Liver (tissue), 9 donors: Measurements from ENCODE around the gene VPS29. TPM values are rescaled to one million over a fixed set of nuclear protein-coding genes. Genes with fewer than 3 reads are reported as not detected.

ENCODE experiments used
- DNase-seq: peaks from one replicate; pipeline ENCODE4 v3.0.0-alpha.2; 2017; ENCODE audit warnings: low spot score
- H3K27ac ChIP-seq, 2 donors: one replicate each; pipeline ENCODE4 v1.7.0; 2013; ENCODE audit warnings: inconsistent platforms in 2 of 2, low read length in 2 of 2, control low read depth in 1 of 2, low read depth in 1 of 2, mild to moderate bottlenecking in 1 of 2
- H3K27me3 ChIP-seq, 4 donors: one replicate each; pipeline versions ENCODE4 v1.6.1 to v1.7.0; 2013; ENCODE audit warnings: low read length in 3 of 4, inconsistent platforms in 1 of 4, mild to moderate bottlenecking in 1 of 4, moderate library complexity in 1 of 4; ENCODE audit not compliant: control insufficient read depth in 4 of 4, insufficient read depth in 4 of 4
- H3K36me3 ChIP-seq, 4 donors: one replicate each; pipeline versions ENCODE4 v1.6.1 to v1.7.0; 2013; ENCODE audit warnings: low read length in 3 of 4, mild to moderate bottlenecking in 3 of 4, low read depth in 1 of 4, moderate library complexity in 1 of 4; ENCODE audit not compliant: control insufficient read depth in 4 of 4, insufficient read depth in 3 of 4
- H3K4me1 ChIP-seq, 4 donors: one replicate each; pipeline versions ENCODE4 v1.6.1 to v1.7.0; 2013; ENCODE audit warnings: low read length in 3 of 4, mild to moderate bottlenecking in 3 of 4, moderate library complexity in 1 of 4; ENCODE audit not compliant: control insufficient read depth in 4 of 4, insufficient read depth in 4 of 4
- H3K4me3 ChIP-seq, 3 donors: one replicate each; pipeline versions ENCODE4 v1.6.1 to v1.7.0; 2013; ENCODE audit warnings: low read length in 3 of 3, control low read depth in 1 of 3, low read depth in 1 of 3, mild to moderate bottlenecking in 1 of 3
- H3K9ac ChIP-seq, 2 donors: one replicate each; pipeline ENCODE4 v1.7.0; 2013; ENCODE audit warnings: low read length in 2 of 2, mild to moderate bottlenecking in 2 of 2, moderate library complexity in 2 of 2, control low read depth in 1 of 2, low read depth in 1 of 2
- H3K9me3 ChIP-seq, 4 donors: one replicate each; pipeline versions ENCODE4 v1.6.1 to v1.7.0; 2013; ENCODE audit warnings: low read length in 3 of 4; ENCODE audit not compliant: control insufficient read depth in 4 of 4
- CTCF ChIP-seq: fragments of 150-350 bp; IDR thresholded peaks from 2 replicates; pipeline ENCODE4 v1.5.1; 2017; ENCODE audit warnings: improper control_type of control experiment, low read depth, low read length; ENCODE audit not compliant: missing input control
- HNF4G ChIP-seq: IDR thresholded peaks from 2 replicates; pipeline ENCODE4 v1.6.1; 2016; ENCODE audit warnings: antibody characterized with exemption
- JUND ChIP-seq, 2 donors: IDR thresholded peaks; 2 replicates each; pipeline ENCODE4 v1.6.1; 2016; ENCODE audit warnings: antibody characterized with exemption in 2 of 2
- MAX ChIP-seq: IDR thresholded peaks from 2 replicates; pipeline ENCODE4 v1.6.1; 2016; ENCODE audit warnings: antibody characterized with exemption
- NR2F2 ChIP-seq: IDR thresholded peaks from 2 replicates; pipeline ENCODE4 v1.6.1; 2016; ENCODE audit warnings: antibody characterized with exemption
- RAD21 ChIP-seq, 2 donors: IDR thresholded peaks; 2 replicates each; pipeline ENCODE4 v1.6.1; 2016; ENCODE audit warnings: antibody characterized with exemption in 2 of 2, mild to moderate bottlenecking in 2 of 2
- REST ChIP-seq: IDR thresholded peaks from 2 replicates; pipeline ENCODE4 v1.6.1; 2016; ENCODE audit warnings: antibody characterized with exemption, mild to moderate bottlenecking
- RXRA ChIP-seq, 2 donors: IDR thresholded peaks; 2 replicates each; pipeline ENCODE4 v1.6.1; 2017 to 2018; ENCODE audit warnings: antibody characterized with exemption in 2 of 2, mild to moderate bottlenecking in 1 of 2
- TAF1 ChIP-seq: conservative IDR thresholded peaks from 2 replicates; pipeline ENCODE4 v1.6.1; 2016; ENCODE audit warnings: antibody characterized with exemption, mild to moderate bottlenecking
- YY1 ChIP-seq: IDR thresholded peaks from 2 replicates; pipeline ENCODE4 v1.6.1; 2016; ENCODE audit warnings: antibody characterized with exemption, mild to moderate bottlenecking
- ZBTB33 ChIP-seq: IDR thresholded peaks from 2 replicates; pipeline ENCODE4 v1.6.1; 2016; ENCODE audit warnings: antibody characterized with exemption
- WGBS: extraction: QIAGEN DNeasy Blood & Tissue Kit; methylation state at CpG from one replicate; pipeline ENCODE4 v1.1.7; 2013; 5-methylcytosine and 5-hydroxymethylcytosine counted together
- polyA plus RNA-seq, 2 donors: library from polyadenylated mRNA; stranded (reverse) in 1 of 2; unstranded in 1 of 2; fragments of 200-250 nt in 1 of 2; fragments of >200 nt in 1 of 2; fragmentation: Nextera tagmentation in 1 of 2; extraction: Ambion mirVana in 1 of 2; gene quantifications; one replicate each; pipeline versions ENCODE4 v1.2.1 to v1.2.3, GENCODE V29; 2013 to 2015
- total RNA-seq, 2 donors: library from RNA; depleted of rRNA; stranded (reverse); fragments of >200 nt; gene quantifications; one replicate each; pipeline ENCODE4 v1.2.3, GENCODE V29; 2014
- donor health status: healthy.
- donor health status: healthy.
- donor health status: healthy.
- donor health status: healthy.
- donor health status: healthy.

VPS29 gene
- total and polyA plus RNA-seq, 4 donors, result 48.0 to 170 (median 67.8) TPM

- Histone ChIP-seq H3K4me3 (no peak overlapping the region), H3K9me3 (no peaks in the 10 kb centered on the region), H3K4me1 (no peaks in the 10 kb centered on the region), H3K27ac (no peak overlapping the region), H3K36me3 (no peaks in the 10 kb centered on the region), H3K9ac (no peak overlapping the region), H3K27me3 (no peaks in the 10 kb centered on the region)
- no peak for TF ChIP-seq NR2F2
- TF ChIP-seq HNF4G, result no peak
- no peak for TF ChIP-seq YY1
- no peak for TF ChIP-seq TAF1
- WGBS, result 77% methylated on average over 1 of the region's 1 CpG
- DNase-seq, result no peak
Observed at GRCh38 chr12:110514363-110514762, 12.5 kb upstream of the VPS29 start.

GRCh38 chr12:110513842-110514241 is 11.9 kb upstream of the VPS29 start:
- no peak for TF ChIP-seq HNF4G
- no peak for TF ChIP-seq CTCF
- no peak for TF ChIP-seq REST
- no peak for TF ChIP-seq ZBTB33
- TF ChIP-seq JUND (IDR thresholded peaks at IDR 0.05), result no peak
- no peak for TF ChIP-seq MAX
- TF ChIP-seq RAD21 (IDR thresholded peaks at IDR 0.05), result no peak
- TF ChIP-seq RXRA (IDR thresholded peaks at IDR 0.05), result no peak
- no peak for TF ChIP-seq NR2F2
- 86% methylated on average over 6 of the region's 6 CpGs for WGBS
- no peak overlapping the region for H3K27ac ChIP-seq
- no peaks in the 10 kb centered on the region for H3K36me3 ChIP-seq
- DNase-seq, result no peak
- no peaks in the 10 kb centered on the region for H3K4me1 ChIP-seq
- H3K9me3 ChIP-seq, result no peaks in the 10 kb centered on the region
- no peak overlapping the region for H3K9ac ChIP-seq
- H3K27me3 ChIP-seq, result no peaks in the 10 kb centered on the region
- no peak overlapping the region for H3K4me3 ChIP-seq
